HG03039 (cell line): ENCODE results near the gene EPS15.
"Not testable (repeated sequence)": the region's sequence is repeated elsewhere in the genome, so short reads cannot be mapped to it uniquely, and the experiment has no call there.

Experiments
- ATAC-seq: cut with Tn5 transposase; IDR thresholded peaks from one replicate; pipeline ENCODE4 v1.9.1; 2021; ENCODE audit warnings: mild to moderate bottlenecking, moderate library complexity; ENCODE audit not compliant: unreplicated experiment

Gene EPS15

GRCh38 chr1:51543858-51544257 lies 24.8 kb upstream of the EPS15 start:
- no peak for ATAC-seq

- no peak for ATAC-seq
Measured at GRCh38 chr1:51542158-51542953, 23.3 kb upstream of the EPS15 start.

- no peak for ATAC-seq
Measured at GRCh38 chr1:51541313-51542050, 22.4 kb upstream of the EPS15 start.

- ATAC-seq, result no peak
Measured at GRCh38 chr1:51537568-51537967, 18.5 kb upstream of the EPS15 start.

- no peak for ATAC-seq
Measured at GRCh38 chr1:51535006-51535592, 16.0 kb upstream of the EPS15 start.

GRCh38 chr1:51534447-51534846 lies 15.4 kb upstream of the EPS15 start:
- no peak for ATAC-seq

- no peak for ATAC-seq
Measured at GRCh38 chr1:51532853-51533252, 13.8 kb upstream of the EPS15 start.

- not testable (repeated sequence) for ATAC-seq
Measured at GRCh38 chr1:51530447-51530846, 11.4 kb upstream of the EPS15 start.

- no peak for ATAC-seq
Measured at GRCh38 chr1:51527144-51527543, 8.1 kb upstream of the EPS15 start.

GRCh38 chr1:51526248-51526647 lies 7.2 kb upstream of the EPS15 start:
- no peak for ATAC-seq

- no peak for ATAC-seq
Measured at GRCh38 chr1:51525295-51525694, 6.2 kb upstream of the EPS15 start.

GRCh38 chr1:51524817-51525216 lies 5.8 kb upstream of the EPS15 start:
- ATAC-seq, result no peak

GRCh38 chr1:51523931-51524330 lies 4.9 kb upstream of the EPS15 start:
- ATAC-seq, result no peak

GRCh38 chr1:51520700-51521248 lies 1.7 kb upstream of the EPS15 start:
- ATAC-seq, result no peak

GRCh38 chr1:51519865-51520699 lies 1.0 kb upstream of the EPS15 start:
- no peak for ATAC-seq

GRCh38 chr1:51518586-51519047 lies 449 bp downstream of the EPS15 start:
- peak; percentile 39 for ATAC-seq

GRCh38 chr1:51518033-51518585 lies 957 bp downstream of the EPS15 start:
- ATAC-seq, result no peak

GRCh38 chr1:51517361-51518032 lies 1.6 kb downstream of the EPS15 start:
- no peak for ATAC-seq

GRCh38 chr1:51516649-51517158 lies 2.4 kb downstream of the EPS15 start:
- no peak for ATAC-seq
